Retina (tissue), 1 donor: ENCODE measurements around the gene NLGN2.
"Not testable (repeated sequence)": the region's sequence is repeated elsewhere in the genome, so short reads cannot be mapped to it uniquely, and the experiment has no call there.

Experiments
- DNase-seq: peaks from one replicate; pipeline ENCODE4 v3.0.0-alpha.2; 2016

The NLGN2 gene

GRCh38 chr17:7407485-7408251 lies at the start of gene NLGN2:
TSS of gene NLGN2 (plus strand) at chr17:7407845. CDS start at chr17:7408256, 411 bp downstream.
- DNase-seq, result no peak

GRCh38 chr17:7361906-7362305 lies 45.7 kb upstream of the NLGN2 start:
- no peak for DNase-seq

GRCh38 chr17:7363311-7363710 lies 44.3 kb upstream of the NLGN2 start:
- DNase-seq, result no peak

GRCh38 chr17:7365963-7366362 lies 41.7 kb upstream of the NLGN2 start:
- not testable (repeated sequence) for DNase-seq

GRCh38 chr17:7367083-7367482 lies 40.6 kb upstream of the NLGN2 start:
- no peak for DNase-seq

- no peak for DNase-seq
These were observed 39.6 kb upstream of the NLGN2 start for GRCh38 chr17:7367918-7368598.

- DNase-seq, result not testable (repeated sequence)
These were observed 39.0 kb upstream of the NLGN2 start for GRCh38 chr17:7368599-7368994.

GRCh38 chr17:7369825-7370224 lies 37.8 kb upstream of the NLGN2 start:
- DNase-seq, result no peak

- no peak for DNase-seq
These were observed 36.8 kb upstream of the NLGN2 start for GRCh38 chr17:7370853-7371252.

- no peak for DNase-seq
These were observed 33.3 kb upstream of the NLGN2 start for GRCh38 chr17:7374353-7374752.

GRCh38 chr17:7379134-7379533 lies 28.5 kb upstream of the NLGN2 start:
- no peak for DNase-seq

- DNase-seq, result peak; percentile 34
These were observed 27.3 kb upstream of the NLGN2 start for GRCh38 chr17:7380321-7380720.

- DNase-seq, result peak; percentile 51
These were observed 26.6 kb upstream of the NLGN2 start, which contains the start of gene TNK1 for GRCh38 chr17:7380855-7381683. TSS of gene TNK1 (plus strand) at chr17:7381089. CDS start at chr17:7382927, 1,838 bp downstream.

GRCh38 chr17:7382901-7383300 lies 24.7 kb upstream of the NLGN2 start:
- DNase-seq, result peak; percentile 15

GRCh38 chr17:7383371-7383741 lies 24.3 kb upstream of the NLGN2 start:
- peak; percentile 17 for DNase-seq

- peak; percentile 88 for DNase-seq
These were observed 23.7 kb upstream of the NLGN2 start for GRCh38 chr17:7383742-7384488.

GRCh38 chr17:7384489-7385081 lies 23.1 kb upstream of the NLGN2 start:
- no peak for DNase-seq

GRCh38 chr17:7388856-7389255 lies 18.8 kb upstream of the NLGN2 start:
- no peak for DNase-seq

- no peak for DNase-seq
These were observed 17.4 kb upstream of the NLGN2 start for GRCh38 chr17:7389924-7390910.

GRCh38 chr17:7391307-7391706 lies 16.3 kb upstream of the NLGN2 start:
- DNase-seq, result no peak
